AG04450 (cell line): ENCODE measurements around the gene ZBTB43. TPM values are rescaled to one million over a fixed set of nuclear protein-coding genes. Genes with fewer than 3 reads are reported as not detected.
"Not testable (repeated sequence)": the region's sequence is repeated elsewhere in the genome, so short reads cannot be mapped to it uniquely, and the experiment has no call there.

Experiments
- CTCF ChIA-PET: fragments of 300-600, 350-600 bp; formaldehyde crosslinking; extraction: SDS; loops from one replicate; lab custom pipeline; 2022; ENCODE audit warnings: antibody characterized with exemption, inconsistent platforms; lab: Charles Lee
- POLR2A ChIA-PET: fragments of 350-600 bp; formaldehyde crosslinking; extraction: SDS; loops from one replicate; lab custom pipeline; 2021; ENCODE audit warnings: antibody characterized with exemption, inconsistent platforms; lab: Yijun Ruan, JAX
- DNase-seq: peaks from one replicate; pipeline ENCODE4 v3.0.0-alpha.2; 2011; ENCODE audit warnings: low read depth, low spot score
- H3K27ac ChIP-seq: one replicate; pipeline ENCODE4 v1.5.1; 2012; ENCODE audit warnings: low read depth, low read length, control low read depth
- H3K27me3 ChIP-seq: one replicate; pipeline ENCODE4 v1.6.0; 2012; ENCODE audit warnings: low read length; ENCODE audit not compliant: control insufficient read depth, insufficient read depth
- H3K4me3 ChIP-seq: 2 replicates; pipeline ENCODE4 v1.5.1; 2011; ENCODE audit warnings: mild to moderate bottlenecking, low read depth, low read length, control low read depth
- H3K9me3 ChIP-seq: 2 replicates; pipeline ENCODE4 v1.5.1; 2012; ENCODE audit warnings: low read length; ENCODE audit not compliant: control insufficient read depth, insufficient read depth
- CTCF ChIP-seq: IDR thresholded peaks from 2 replicates; pipeline ENCODE4 v1.5.1; 2011; ENCODE audit warnings: low read depth, low read length, control low read depth, inconsistent platforms
- polyA plus RNA-seq: library from polyadenylated mRNA; depleted of rRNA; stranded (reverse); fragments of >200 nt; gene quantifications from 2 replicates; pipeline ENCODE4 v1.2.3, GENCODE V29; 2011

ZBTB43 gene
- polyA plus RNA-seq, 1 experiment = 11.7 TPM

DNA sequence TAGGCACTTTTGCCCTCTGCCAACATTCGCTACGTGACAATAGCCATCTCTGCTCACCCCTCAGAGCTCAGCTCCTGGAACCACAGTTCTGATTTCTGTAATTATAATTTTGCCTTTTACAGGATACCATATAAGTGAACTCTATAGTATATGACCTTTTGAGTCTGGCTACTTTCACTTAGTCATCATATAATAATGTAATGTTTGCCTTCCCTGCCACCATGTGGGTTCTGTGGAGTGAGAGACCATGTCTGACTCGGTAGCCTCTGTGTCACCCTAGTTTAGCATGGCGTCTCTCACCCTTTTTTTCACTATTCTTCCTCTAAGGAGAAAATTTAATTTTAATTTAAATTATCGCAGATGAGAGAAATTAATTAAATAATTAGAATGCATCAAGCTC lies 28.9 kb upstream of the ZBTB43 start:
- H3K27me3 ChIP-seq = peaks cover 18% of the 10 kb centered on the region
- POLR2A ChIA-PET = no interaction called here
- CTCF ChIA-PET = interaction anchor here (0.8 to 1.7 kb wide), 2 partner anchors 15 to 70 kb away, joined by 3 to 9 read pairs; no protein-coding TSS in a partner anchor
- no peak overlapping the region for H3K27ac ChIP-seq
- no peak overlapping the region for H3K4me3 ChIP-seq
- no peak for TF ChIP-seq CTCF
- DNase-seq = no peak
- no peaks in the 10 kb centered on the region for H3K9me3 ChIP-seq

DNA sequence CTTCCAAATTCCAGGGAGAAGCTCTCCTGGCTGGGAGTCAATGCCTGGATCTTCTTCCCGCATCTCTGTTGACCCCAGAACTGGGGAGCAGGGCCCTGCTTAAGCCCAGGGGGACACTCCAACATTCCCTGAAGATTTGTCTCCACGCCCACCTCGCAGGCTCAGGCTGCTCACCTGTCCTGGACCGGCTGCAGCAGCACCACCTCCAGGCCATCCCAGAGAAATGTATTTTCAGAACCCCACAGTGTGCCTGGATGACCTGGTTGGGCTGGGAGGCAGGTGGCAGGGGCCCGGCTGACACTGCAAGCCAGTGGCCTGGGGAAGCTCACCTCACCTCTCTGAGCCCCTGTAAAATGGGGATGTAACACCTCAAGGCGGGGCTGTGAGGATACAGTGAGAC lies 27.1 kb upstream of the ZBTB43 start:
- ChIA-PET POLR2A (no interaction called here), CTCF (interaction anchor here (0.6 to 6.8 kb wide), 2 partner anchors 72 to 1948 kb away, joined by 3 to 180 read pairs; no protein-coding TSS in a partner anchor)

DNA sequence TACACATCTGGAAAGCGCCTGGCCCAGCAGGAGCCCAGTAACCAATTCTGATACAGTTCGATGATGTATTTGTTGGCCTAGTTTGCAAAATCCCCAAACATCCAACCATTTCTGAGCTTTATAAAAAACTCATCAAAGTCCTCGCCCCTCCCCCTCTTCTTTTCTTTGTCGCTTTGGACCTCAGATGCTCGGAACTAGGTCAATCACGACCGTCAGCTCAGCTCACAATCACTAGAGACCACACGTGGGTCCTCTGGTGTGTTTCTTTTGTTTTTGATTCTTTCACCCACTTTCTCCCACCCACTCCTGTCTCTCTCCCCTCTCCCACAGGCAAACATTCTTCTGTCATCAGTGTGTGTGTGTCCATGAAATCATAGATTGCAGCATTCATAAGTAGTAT lies 26.7 kb upstream of the ZBTB43 start:
- no peaks in the 10 kb centered on the region for H3K9me3 ChIP-seq
- TF ChIP-seq CTCF = no peak
- H3K27ac ChIP-seq = no peak overlapping the region
- ChIA-PET POLR2A (no interaction called here), CTCF (interaction anchor here (0.6 to 6.8 kb wide), 3 partner anchors 72 to 1948 kb away, joined by 3 to 180 read pairs (median 55); no protein-coding TSS in a partner anchor)
- DNase-seq = no peak
- no peak overlapping the region for H3K4me3 ChIP-seq
- peaks cover 25% of the 10 kb centered on the region for H3K27me3 ChIP-seq

More for the DNA sequence above, 27.1 kb upstream of the ZBTB43 start:
- no peak for TF ChIP-seq CTCF
- Histone ChIP-seq H3K27ac (no peak overlapping the region), H3K27me3 (peaks cover 22% of the 10 kb centered on the region), H3K9me3 (no peaks in the 10 kb centered on the region), H3K4me3 (no peak overlapping the region)
- no peak for DNase-seq

DNA sequence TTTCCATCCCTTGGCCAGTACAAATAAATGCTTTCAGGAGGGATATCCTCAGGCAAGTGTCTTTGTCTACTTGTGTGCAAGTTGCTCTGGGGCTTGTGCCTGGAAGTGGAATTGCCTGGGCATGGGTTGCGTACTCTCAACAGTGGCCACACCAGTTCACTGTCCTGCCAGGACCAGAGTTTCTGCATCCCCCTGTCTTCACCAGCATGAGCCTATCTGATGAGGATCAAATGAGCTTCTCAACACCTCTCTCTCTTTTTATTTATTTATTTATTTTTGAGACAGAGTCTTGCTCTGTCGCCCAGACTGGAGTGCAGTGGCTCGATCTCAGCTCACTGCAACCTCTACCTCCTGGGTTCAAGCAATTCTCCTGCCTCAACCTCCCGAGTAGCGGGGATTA lies 26.1 kb upstream of the ZBTB43 start:
- DNase-seq, POLR2A ChIA-PET, H3K4me3 ChIP-seq, H3K27ac ChIP-seq, H3K9me3 ChIP-seq: not testable (repeated sequence)
- H3K27me3 ChIP-seq = peaks cover 27% of the 10 kb centered on the region
- CTCF ChIA-PET = interaction anchor here (6.7 to 6.8 kb wide), 2 partner anchors 73 to 279 kb away, joined by 55 to 180 read pairs; no protein-coding TSS in a partner anchor

GRCh38 chr9:126781186-126782052 lies 23.4 kb upstream of the ZBTB43 start:
- Histone ChIP-seq H3K27me3 (peaks cover 21% of the 10 kb centered on the region), H3K9me3 (no peaks in the 10 kb centered on the region), H3K4me3 (peak overlapping the region; percentile 32; the same call in 1 of the 2 replicates), H3K27ac (no peak overlapping the region)
- peak; percentile 91 for TF ChIP-seq CTCF
- DNase-seq = peak; percentile 39
- ChIA-PET POLR2A (interaction anchor here (1.1 to 1.2 kb wide), 2 partner anchors 10 to 75 kb away, joined by 3 to 5 read pairs; no protein-coding TSS in a partner anchor), CTCF (interaction anchor here (0.6 to 6.8 kb wide), 36 partner anchors 8 to 856 kb away, joined by 3 to 180 read pairs (median 4); no protein-coding TSS in a partner anchor)
